GM20431 (cell line): Measurements from ENCODE around the gene MAML2.

Experiments
- in situ Hi-C: fragments of 300-500 bp; cut with MseI, MboI; formaldehyde crosslinking; loops from one replicate; pipeline ENCODE4 v1.15.0; 2020; ENCODE audit warnings: low sequenced_read_pairs; ENCODE audit not compliant: unreplicated experiment

The MAML2 gene

DNA sequence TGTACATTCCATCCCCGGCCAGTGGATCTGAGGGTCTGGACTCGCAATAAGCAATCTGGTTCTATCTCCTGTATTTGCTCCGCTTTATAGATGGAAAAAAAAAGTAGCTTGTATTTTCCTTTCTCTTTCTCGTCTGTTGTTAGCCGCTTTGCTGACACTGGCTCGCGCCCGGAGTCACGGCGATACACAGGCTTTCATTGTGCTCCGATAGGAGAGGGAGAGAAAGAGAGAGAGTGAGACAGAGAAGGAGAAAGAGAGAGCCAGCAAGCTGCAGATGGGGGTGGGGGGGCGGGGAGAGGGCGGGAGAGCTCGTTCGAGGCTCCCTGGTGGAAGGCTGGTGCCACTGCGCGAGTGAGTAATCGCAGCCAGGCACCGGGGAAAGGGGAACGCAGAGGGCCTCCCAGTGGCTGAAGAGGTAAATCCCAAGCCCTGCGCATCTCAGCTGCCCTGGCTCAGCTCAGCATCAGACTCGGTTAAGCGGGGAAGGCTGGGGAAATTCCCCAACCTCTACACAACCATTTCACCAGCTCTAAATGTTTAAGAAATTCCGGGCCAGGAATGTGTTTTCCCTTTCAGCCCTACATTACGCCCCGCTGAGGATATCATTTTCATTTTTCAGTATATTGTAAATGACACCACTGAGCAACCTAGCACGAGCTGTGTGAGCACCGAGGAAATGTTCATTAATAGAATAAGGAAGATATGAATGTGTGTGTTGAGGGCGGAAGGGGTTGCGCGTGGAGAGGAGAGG, at the start of gene MAML2:
MAML2 (minus strand) TSS at position 235 of the 751 bp plus-strand sequence. CDS start 1,300 bp downstream, outside the sequence.
- in situ Hi-C loops = no loop called here

DNA sequence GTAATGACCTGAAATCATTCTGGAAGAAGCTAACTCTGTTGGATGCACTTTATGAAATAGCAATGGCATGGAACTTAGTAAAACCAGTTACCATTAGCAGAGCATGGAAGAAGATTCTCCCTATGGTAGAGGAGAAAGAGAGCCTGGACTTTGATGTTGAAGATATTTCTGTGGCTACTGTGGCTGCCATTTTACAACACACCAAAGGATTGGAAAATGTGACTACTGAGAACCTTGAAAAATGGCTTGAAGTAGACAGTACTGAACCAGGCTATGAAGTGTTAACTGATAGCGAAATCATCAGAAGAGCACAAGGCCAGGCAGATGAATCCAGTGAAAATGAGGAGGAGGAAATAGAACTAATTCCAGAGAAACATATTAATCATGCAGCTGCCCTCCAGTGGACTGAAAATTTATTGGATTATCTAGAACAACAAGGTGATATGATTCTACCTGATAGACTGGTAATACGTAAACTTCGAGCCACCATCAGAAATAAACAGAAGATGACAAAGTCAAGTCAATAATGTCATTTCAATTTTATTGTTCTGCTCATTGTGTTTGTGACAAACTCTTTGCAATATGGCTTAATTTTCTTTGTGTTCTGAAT, 48.8 kb upstream of the MAML2 start:
- in situ Hi-C loops = no loop called here

DNA sequence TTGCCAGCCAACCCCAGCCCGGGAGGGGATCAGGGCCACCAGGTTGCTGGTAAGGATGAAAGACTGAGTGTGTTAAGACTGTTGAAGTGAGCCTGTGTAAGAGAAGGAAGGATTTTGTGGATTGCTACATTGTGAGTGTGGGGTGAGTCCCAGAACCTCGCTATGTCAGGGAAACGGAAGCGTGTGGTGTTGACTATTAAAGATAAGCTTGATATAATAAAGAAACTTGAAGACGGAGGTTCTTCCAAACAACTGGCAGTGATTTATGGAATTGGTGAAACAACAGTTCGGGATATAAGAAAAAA, 47.4 kb upstream of the MAML2 start:
- in situ Hi-C loops = no loop called here

DNA sequence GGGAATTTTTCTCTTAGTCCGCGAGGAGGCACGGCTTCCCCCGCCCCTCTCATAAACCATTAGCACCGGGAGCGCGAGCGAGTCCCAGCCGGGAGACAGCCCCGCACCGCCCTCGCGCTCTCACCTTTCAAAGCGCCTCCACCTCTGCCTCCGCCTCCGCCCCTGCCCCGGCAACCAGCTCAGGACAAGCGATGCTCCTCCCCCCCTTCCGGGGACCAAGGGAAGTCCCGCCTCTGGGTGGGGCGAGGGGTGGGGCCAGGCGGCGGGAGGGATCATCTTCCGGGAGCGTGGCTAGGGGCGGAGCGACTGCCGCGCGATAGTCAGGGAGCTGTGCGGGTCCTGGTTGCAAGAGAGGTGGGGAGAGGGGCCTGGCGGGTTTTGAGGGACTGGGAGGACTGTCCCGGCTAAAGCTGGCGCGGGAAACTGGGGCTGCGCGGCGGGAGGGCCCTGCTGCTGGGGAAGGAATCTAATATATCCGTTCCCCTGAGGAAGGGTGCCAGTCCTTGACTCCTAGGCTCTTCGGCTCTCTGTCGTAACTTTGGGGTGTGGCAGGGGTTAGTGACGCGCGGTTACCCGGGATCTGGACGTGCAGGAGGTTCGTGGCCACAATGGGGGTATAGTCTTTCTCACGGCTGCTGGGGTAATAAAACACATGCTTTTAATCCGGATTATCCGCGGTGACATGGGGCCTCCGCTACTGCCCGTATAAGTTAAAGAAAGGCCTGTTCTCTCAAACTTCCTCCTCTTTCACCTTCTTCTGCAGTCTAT, 46.9 kb upstream of the MAML2 start, which contains the start of the genes CCDC82 and JRKL:
CCDC82 (minus strand) TSS at position 193 of the 768 bp plus-strand sequence. CDS start 5,165 bp downstream, outside the sequence.
JRKL (plus strand) TSS at position 294 of the 768 bp plus-strand sequence. CDS start 637 bp downstream, outside the sequence.
- in situ Hi-C loops = no loop called here

DNA sequence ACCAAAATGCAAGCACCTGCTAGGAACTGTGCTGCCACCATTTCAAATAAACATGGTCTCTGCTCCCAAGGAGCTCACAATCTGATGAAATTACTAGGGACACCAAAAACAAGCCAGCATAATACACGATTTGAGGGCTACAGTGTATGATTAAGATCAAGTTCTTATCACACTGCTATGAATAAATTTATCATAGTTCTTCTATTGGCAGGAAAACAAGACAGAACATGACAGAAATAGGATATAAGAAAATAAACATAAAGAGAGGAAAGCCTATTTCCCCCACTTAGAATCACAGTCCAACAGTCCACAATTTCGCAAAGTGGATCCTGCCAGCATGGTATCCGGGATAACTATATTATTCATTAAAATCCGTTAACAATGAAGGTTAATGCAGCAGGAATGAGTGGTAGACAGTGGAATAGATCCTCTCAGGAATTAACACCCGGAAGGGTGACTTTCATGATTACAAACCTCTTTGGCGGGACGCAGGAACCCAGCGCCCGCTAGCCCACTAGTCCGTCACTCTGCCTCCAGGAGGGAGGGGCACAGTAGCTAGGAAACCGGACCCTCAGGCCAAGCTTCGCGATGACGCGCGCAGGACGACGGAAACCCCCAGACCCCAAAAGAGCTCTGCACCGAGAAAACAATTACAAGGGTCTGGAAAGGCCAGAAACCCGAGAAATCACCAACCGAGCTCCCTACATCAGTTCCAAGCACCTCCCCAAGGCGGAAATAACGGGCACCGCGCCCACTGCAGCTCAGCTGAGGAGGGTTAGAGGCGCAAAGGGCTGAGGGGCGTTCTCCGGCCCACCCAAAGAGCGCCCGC, 46.1 kb upstream of the MAML2 start:
- in situ Hi-C loops = no loop called here

DNA sequence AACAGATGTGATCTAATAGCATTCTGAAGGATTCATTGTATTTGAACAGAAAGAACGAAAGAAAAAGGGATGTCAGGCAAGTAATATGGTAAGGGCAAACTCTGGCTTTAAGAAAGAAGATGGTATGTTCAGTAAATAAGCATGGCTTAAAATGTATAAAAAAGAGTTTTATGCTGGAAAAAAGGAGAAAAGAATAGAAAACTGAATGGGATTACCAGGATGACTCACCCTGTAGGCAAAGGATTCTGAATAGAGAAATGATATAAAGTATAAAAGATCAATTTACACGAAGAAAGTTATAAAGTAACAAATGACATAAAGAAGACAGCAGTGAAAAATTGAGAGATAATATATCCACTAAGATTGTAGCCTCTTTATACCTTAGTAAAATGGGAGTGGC, 42.2 kb upstream of the MAML2 start:
- in situ Hi-C loops = no loop called here

DNA sequence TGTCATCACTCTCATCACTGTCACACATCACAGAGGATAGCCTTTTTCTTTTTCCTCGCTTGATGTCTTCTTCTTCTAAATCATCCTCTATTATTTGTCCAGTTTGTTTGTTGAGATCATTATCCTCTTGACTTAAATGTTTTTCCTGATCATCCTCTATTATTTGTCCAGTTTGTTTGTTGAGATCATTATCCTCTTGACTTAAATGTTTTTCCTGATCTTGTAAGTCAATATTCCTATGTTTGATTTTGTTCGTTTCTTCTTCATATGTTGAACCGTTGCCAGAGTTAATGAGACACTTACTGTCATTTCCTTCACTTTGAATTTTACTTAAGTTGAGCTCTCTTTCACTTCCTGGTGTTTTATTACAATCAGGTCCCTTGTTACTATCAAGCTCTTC, 41.2 kb upstream of the MAML2 start:
- in situ Hi-C loops = no loop called here

DNA sequence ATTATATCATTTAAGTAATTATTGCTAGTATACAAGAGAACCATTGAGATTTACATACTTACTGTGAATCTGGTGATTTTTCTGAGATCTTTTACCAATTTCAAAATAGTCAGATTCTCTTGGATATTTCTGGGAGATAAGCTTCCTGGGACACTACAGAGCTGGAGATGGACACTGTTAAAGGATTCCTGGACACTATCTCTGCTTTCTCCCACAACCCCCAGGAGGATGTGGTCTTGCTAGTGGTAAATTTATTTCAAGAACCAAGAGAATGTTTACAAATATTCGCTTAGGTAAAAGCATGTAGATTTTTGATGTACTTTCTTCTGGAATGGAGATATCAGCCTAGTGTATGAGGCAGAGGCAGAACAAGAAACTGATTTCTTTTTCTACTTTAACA, 33.8 kb upstream of the MAML2 start:
- in situ Hi-C loops = no loop called here

DNA sequence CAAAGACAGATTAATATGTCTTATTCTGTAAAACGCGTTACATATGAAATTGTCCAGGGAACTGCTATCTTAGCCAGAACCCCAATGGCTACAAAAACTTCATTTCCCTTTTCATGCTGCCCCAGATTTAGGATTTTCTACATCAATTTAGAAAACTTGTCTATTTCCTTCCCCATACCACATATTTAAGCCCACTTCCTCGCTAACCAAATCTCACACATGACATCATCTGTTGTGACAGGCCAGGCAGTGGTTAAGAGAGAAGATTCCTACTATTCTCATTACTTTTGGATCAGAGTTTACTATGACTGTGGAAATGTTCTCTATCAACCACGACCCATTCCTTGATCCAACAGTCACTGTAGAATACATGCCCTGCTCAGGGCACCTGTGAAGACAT, 30.8 kb upstream of the MAML2 start:
- in situ Hi-C loops = loop anchor here (25.0 kb wide), 1 partner anchor 537 kb away; no protein-coding TSS in a partner anchor

DNA sequence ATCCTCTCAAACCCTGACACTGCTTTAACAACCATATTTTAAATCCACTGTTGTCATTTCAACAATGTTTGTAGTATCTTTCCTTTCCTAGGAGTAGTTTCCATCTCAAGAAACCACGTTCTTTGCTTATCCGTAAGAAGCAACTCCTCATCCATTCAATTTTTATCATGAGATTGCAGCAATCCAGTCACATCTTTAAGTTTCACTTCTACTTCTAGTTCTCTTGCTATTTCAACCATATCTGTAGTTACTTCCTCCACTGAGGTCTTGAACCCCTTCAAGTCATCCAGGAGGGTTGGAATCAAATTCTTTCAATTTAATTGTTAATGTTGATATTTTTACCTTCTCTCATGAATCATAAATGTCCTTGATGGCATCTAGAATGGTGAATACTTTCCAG, 24.3 kb upstream of the MAML2 start:
- in situ Hi-C loops = loop anchor here (25.0 kb wide), 1 partner anchor 530 kb away; no protein-coding TSS in a partner anchor

DNA sequence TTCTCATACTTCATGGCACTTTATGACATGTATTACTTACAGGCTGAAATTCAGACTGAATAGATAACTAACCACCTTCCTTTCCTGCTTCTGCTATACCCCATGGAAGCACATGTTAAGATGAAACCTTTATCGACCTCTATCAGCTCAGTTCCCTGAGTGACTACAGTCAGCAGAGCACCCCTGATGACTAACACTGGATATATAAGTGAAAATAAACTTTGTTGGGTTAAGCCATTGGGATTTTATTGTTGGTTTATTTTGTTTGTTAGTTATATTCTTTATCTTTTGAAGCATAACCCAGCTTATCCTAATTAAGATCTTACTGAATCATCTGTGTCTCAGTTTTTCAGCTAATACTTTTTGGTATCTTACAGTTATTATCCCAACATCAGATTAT, 23.0 kb upstream of the MAML2 start:
- in situ Hi-C loops = loop anchor here (25.0 kb wide), 1 partner anchor 529 kb away; no protein-coding TSS in a partner anchor

DNA sequence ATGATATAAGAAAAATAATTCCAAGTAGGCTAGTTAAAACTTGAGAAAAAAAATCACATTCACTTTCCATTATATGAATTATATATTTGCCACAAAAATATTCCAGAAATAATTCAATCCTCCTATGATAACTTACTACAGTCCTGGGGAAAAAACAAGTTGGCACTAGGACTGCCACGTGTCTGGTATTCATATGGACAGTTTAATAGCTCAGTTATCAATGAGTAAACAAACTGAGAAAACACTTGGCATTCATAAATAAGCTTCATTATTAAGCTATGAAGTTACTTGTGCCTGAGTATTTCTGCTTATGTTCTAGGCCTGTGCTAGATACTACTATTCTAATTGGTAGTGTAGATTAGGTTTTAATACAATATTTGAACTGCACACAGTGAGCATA, 22.5 kb upstream of the MAML2 start:
- in situ Hi-C loops = loop anchor here (25.0 kb wide), 1 partner anchor 528 kb away; no protein-coding TSS in a partner anchor

DNA sequence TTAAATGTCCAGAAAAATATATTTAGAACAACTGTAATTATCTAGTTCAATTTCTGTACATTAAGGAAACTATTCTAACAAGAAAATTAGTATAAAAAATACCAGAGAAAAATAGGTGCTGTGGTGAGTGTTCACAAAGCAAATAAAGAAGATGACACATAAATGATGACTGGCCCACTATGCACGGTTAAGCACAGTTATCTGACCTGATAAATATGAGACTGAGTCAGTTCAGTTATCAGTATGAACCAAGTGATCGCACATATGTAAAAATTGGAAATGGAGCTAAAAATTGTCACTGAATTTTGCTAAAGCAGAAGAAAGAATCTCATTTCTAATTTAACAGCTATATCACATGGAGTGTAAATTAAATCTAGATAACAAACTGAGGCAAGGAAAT, 18.8 kb upstream of the MAML2 start:
- in situ Hi-C loops = loop anchor here (25.0 kb wide), 1 partner anchor 524 kb away; no protein-coding TSS in a partner anchor

DNA sequence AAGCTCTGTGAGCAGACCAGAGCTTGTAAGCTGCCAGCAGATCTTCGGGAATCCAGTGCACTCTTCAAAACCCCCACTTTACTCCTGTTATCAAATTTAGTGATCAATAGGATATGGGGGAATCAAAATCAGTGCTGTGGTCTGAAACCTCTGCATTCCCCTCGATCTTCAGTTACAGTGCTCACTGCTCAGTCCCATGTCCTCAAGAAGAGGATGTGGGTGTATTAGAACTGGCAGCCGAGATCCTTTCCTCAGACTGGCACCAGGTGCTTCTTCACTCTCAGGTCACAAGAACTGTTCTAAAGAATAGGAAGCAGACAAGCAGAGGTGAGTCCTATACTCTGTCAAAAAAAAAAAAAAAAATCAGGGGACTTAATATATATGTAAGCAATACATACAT, 15.3 kb upstream of the MAML2 start:
- in situ Hi-C loops = loop anchor here (25.0 kb wide), 1 partner anchor 521 kb away; no protein-coding TSS in a partner anchor

DNA sequence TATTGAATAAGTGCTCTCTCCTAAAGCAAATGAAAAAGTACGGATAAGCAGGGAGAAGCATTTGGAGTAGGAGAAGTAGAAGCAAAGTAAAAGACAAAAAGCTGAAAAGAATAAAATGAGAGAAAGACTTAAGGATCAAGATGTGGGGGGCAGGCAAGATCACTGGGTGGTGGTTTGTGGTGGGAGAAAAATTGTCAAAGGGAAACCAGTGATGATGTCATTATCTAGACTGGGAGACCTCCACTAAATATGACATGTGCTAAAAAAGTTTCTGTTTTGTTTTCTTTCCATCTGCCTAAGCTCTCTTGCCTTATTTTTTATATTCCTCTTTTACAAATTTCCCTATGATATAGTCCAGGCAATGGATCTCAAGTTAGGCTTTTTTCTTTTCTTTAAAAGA, 14.8 kb upstream of the MAML2 start:
- in situ Hi-C loops = loop anchor here (25.0 kb wide), 1 partner anchor 520 kb away; no protein-coding TSS in a partner anchor

DNA sequence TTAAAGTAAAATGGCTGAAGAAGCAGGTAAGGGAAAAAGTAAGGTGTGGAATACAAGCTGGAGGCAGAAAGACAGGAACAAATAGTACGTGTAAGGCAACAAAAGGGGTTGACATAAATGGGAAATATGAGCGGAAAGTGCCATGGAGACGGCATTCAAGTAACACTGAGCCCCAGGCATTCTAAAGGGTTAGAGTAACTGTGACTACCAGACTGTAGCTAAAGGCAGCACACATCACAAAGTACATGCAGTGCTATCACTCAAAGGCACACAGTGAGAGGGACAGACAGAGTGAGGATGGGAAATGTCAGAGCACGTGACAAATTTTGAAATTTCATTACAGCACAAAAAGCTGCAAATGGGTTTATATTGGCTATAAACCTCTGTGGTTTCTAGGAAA, 13.9 kb upstream of the MAML2 start:
- in situ Hi-C loops = loop anchor here (25.0 kb wide), 1 partner anchor 520 kb away; no protein-coding TSS in a partner anchor

DNA sequence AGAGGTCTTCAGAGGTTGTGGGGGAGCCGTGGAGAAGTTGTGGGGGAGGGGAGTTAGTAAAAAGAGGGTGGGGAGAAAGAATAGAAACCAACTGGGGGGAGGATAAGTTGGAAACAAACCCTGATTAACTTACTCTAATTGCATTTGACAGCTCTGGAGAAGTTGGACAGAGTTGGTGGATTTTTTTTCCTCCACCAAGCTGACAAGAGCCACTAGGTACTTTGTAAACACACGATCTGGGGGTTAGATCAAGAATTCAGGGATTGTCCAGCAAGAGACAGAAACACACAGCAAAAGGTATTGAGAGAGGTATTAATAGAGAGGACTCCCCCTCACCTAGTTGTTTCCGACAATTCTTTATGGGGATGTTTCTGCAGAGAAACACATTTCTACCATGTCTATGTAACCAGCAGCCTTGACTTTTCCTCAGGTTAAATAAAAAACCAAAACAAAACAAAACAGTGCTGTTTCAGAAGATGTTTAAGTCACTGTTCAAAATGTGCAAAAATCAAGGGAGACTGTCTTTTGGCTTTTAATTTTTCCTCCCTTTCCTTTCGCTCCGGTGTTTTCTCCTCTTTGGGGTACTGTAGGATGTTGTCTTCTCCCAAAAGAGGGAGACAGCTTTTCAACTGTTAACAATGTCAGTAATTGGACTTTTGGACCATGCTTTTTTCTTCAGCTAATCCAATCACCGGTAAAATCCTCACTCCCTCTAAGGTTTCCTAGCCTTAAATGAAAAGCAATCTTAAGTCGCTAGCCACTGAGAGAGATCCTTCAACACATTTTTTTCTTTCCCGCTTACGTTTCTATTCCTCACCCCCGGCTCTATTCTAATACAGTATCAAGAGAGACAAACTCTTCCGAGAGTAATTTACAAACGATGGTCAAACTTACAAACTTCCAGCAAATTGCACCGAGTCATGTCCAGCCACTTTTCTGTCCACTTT, 708 bp downstream of the MAML2 start:
- in situ Hi-C loops = no loop called here

DNA sequence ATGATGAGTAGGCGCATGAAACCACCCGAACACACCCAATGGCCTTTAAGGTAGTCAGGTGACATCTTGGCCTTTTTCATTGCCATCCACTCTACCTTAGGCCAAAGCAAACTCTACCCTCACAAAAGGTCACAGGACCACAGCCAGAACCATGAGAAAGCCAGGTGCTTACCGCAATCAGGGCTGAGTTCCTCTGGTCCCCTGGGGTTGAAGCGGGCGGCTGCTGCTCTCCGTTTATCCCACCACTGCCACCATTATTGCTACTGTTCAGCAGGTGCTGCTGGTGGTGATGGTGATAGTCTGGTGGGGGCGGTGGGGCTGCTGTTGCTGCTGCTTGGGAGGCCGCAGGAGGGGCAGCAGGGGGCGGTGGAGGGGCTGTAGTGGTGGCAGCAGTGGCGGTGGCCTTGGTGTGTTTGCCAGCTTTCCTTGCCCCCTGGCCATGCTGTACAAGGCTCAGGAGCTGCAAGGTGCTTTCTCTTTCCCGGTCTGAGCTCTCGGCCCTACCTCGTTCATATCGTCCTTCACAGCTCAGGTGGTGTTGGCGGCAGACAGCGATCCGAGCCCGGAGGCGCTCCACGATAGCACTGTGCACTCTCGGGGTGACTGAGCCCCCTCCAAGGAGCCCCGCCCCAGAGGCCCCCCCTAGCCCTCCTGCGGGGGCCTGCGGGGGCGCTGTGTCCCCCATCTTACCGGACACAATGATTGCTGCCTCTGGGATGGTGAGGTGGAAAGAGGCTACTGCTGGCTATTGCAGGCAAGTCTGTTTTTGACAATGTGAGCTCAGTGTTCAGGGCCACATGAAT, 1.6 kb downstream of the MAML2 start:
- in situ Hi-C loops = no loop called here
